SIG-M5 (cell line): ENCODE results near the gene PAN3.

Source experiments
- DNase-seq: peaks from one replicate; lab custom pipeline; 2025; lab: John Stamatoyannopoulos, UW

Gene PAN3

GRCh38 chr13:28338742-28339141, 200.4 kb downstream of the PAN3 start:
- DNase-seq: no peak

- no peak for DNase-seq
These were observed 201.1 kb downstream of the PAN3 start for GRCh38 chr13:28339419-28339818.

GRCh38 chr13:28340272-28340793, 202.0 kb downstream of the PAN3 start:
- DNase-seq: no peak

GRCh38 chr13:28342251-28342650, 203.9 kb downstream of the PAN3 start:
- DNase-seq: no peak

- no peak for DNase-seq
These were observed 205.8 kb downstream of the PAN3 start for GRCh38 chr13:28344163-28344562.
